HepG2 (cell line): ENCODE results near the gene SLTM. TPM values are rescaled to one million over a fixed set of nuclear protein-coding genes. Genes with fewer than 3 reads are reported as not detected.

Experiments
- DNMT1 ChIP-seq: sonication (generic); formaldehyde crosslinking; IDR thresholded peaks from 2 replicates; pipeline ENCODE4 v1.5.1; 2020; ENCODE audit warnings: mild to moderate bottlenecking, missing genetic modification reagents
- FOXA1 ChIP-seq, 2 experiments: fragments of 450-650 bp in 1 of 2; sonication (generic) in 1 of 2; formaldehyde crosslinking in 1 of 2; IDR thresholded peaks; 2 replicates each; pipeline versions ENCODE4 v1.4.0 to v1.6.1; 2016 to 2020; ENCODE audit warnings: missing genetic modification reagents in 1 of 2
- MEF2D ChIP-seq: sonication (generic); formaldehyde crosslinking; IDR thresholded peaks from 2 replicates; pipeline ENCODE4 v1.5.1; 2020; ENCODE audit warnings: mild to moderate bottlenecking, missing genetic modification reagents
- NPAS2 ChIP-seq: sonication (generic); formaldehyde crosslinking; IDR thresholded peaks from 2 replicates; pipeline ENCODE4 v1.8.0; 2022; ENCODE audit warnings: mild to moderate bottlenecking, missing genetic modification reagents, borderline replicate concordance
- RARG ChIP-seq: sonication (generic); formaldehyde crosslinking; IDR thresholded peaks from 2 replicates; pipeline ENCODE4 v1.4.0; 2020; ENCODE audit warnings: low read depth, mild to moderate bottlenecking, missing genetic modification reagents
- SATB2 ChIP-seq: sonication (generic); formaldehyde crosslinking; IDR thresholded peaks from 2 replicates; pipeline ENCODE4 v1.5.0; 2020; ENCODE audit warnings: missing genetic modification reagents
- SP4 ChIP-seq: sonication (generic); formaldehyde crosslinking; IDR thresholded peaks from 2 replicates; pipeline ENCODE4 v1.8.1; 2023; ENCODE audit warnings: mild to moderate bottlenecking, missing genetic modification reagents
- TRIM24 ChIP-seq: sonication (generic); formaldehyde crosslinking; IDR thresholded peaks from 2 replicates; pipeline ENCODE4 v1.8.0; 2022; ENCODE audit warnings: mild to moderate bottlenecking, missing genetic modification reagents
- ZNF674 ChIP-seq: sonication (generic); formaldehyde crosslinking; IDR thresholded peaks from 2 replicates; pipeline ENCODE4 v1.5.0; 2020; ENCODE audit warnings: low read depth, mild to moderate bottlenecking, missing genetic modification reagents
- ZNF678 ChIP-seq: sonication (generic); formaldehyde crosslinking; IDR thresholded peaks from 2 replicates; pipeline ENCODE4 v1.4.0; 2020; ENCODE audit warnings: mild to moderate bottlenecking, missing genetic modification reagents
- ZNF891 ChIP-seq: sonication (generic); formaldehyde crosslinking; IDR thresholded peaks from 2 replicates; pipeline ENCODE4 v1.5.0; 2020; ENCODE audit warnings: mild to moderate bottlenecking, missing genetic modification reagents
- ZSCAN12 ChIP-seq: sonication (generic); formaldehyde crosslinking; IDR thresholded peaks from 2 replicates; pipeline ENCODE4 v1.9.0; 2021; ENCODE audit warnings: mild to moderate bottlenecking, missing genetic modification reagents
- polyA plus RNA-seq, 8 experiments: library from polyadenylated mRNA; depleted of rRNA in 3 of 8; stranded (reverse) in 7 of 8; unstranded in 1 of 8; fragments of >200 nt; fragmentation: Illumina TruSeq in 4 of 8; extraction: Trizol in 4 of 8; gene quantifications; 2 replicates each; pipeline versions ENCODE4 v1.2.1 to v1.2.3, GENCODE V29; 2011 to 2016; ENCODE audit warnings: low read depth in 4 of 8, missing spikeins in 1 of 8, mixed read lengths in 1 of 8; ENCODE audit not compliant: insufficient read depth in 1 of 8
- total RNA-seq, 5 experiments: library from RNA; depleted of rRNA; stranded (reverse); fragments of >200 nt; fragmentation: Illumina TruSeq; extraction: Trizol; gene quantifications; 2 replicates each; pipeline ENCODE4 v1.2.3, GENCODE V29; 2016; ENCODE audit warnings: low read depth in 1 of 5
- TF ChIP-seq, protein P1 (sequence below): sonication (generic); formaldehyde crosslinking; conservative IDR thresholded peaks from 2 replicates; pipeline ENCODE4 v1.4.0; 2020; ENCODE audit warnings: missing genetic modification reagents
- TF ChIP-seq, protein P2 (sequence below): sonication (generic); formaldehyde crosslinking; IDR thresholded peaks from 2 replicates; pipeline ENCODE4 v1.4.0; 2020; ENCODE audit warnings: missing genetic modification reagents, mild to moderate bottlenecking, borderline replicate concordance
- TF ChIP-seq, protein P3 (sequence below): sonication (generic); formaldehyde crosslinking; IDR thresholded peaks from 2 replicates; pipeline ENCODE4 v1.5.0; 2020; ENCODE audit warnings: mild to moderate bottlenecking, missing genetic modification reagents
- TF ChIP-seq, protein P4 (sequence below): sonication (generic); formaldehyde crosslinking; IDR thresholded peaks from 2 replicates; pipeline ENCODE4 v1.4.0; 2020; ENCODE audit warnings: mild to moderate bottlenecking, low read depth, missing genetic modification reagents
- TF ChIP-seq, protein P5 (sequence below): sonication (generic); formaldehyde crosslinking; IDR thresholded peaks from 2 replicates; pipeline ENCODE4 v1.5.1; 2020; ENCODE audit warnings: missing genetic modification reagents, mild to moderate bottlenecking, borderline replicate concordance

The SLTM gene
- total and polyA plus RNA-seq, 2 of the 13 experiments (the other 11 are each of a cell fraction or from before 2014, with no cell fraction given), result 22.0 to 64.2 TPM

DNA sequence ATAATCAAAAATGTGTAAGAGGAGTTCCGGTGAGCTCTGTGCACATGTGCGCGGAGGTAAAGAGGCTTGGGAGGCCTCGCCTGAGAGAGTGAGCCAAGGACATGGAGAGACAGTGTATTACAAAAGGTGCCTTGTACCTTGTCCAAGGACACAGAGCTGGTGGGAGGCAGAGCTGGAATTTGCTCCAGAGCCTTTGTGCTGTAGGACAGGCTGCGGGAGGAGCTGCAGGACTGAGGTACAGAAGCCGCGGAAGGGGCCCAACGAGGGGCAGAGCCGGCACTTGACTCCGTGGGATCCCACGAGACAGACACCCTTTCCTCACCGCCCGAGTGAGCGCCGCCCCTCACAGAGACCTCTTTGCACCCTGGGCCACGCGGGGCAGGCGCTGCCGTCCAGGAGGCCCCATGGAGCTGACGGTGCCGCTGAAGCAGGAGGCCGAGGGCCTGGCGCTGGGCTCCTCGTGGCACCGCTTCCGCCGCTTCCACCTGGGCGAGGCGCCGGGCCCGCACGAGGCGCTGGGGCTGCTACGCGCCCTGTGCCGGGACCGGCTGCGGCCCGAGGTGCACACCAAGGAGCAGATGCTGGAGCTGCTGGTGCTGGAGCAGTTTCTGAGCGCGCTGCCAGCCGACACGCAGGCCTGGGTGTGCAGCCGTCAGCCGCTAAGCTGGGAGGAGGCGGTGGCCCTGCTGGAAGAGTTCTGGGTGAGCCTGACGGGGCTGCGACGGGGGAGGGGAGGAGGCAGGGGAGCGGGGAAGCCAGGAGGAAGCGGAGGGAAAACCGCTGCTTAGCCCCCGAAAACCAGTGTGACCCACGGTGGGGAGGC, 68.7 kb downstream of the SLTM start (continued):
- TF ChIP-seq, protein P1, sequence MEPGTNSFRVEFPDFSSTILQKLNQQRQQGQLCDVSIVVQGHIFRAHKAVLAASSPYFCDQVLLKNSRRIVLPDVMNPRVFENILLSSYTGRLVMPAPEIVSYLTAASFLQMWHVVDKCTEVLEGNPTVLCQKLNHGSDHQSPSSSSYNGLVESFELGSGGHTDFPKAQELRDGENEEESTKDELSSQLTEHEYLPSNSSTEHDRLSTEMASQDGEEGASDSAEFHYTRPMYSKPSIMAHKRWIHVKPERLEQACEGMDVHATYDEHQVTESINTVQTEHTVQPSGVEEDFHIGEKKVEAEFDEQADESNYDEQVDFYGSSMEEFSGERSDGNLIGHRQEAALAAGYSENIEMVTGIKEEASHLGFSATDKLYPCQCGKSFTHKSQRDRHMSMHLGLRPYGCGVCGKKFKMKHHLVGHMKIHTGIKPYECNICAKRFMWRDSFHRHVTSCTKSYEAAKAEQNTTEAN (CRISPR knock-in tag), result peak; percentile 54
- no peak for TF ChIP-seq TRIM24 (CRISPR knock-in tag)
- TF ChIP-seq, protein P2, sequence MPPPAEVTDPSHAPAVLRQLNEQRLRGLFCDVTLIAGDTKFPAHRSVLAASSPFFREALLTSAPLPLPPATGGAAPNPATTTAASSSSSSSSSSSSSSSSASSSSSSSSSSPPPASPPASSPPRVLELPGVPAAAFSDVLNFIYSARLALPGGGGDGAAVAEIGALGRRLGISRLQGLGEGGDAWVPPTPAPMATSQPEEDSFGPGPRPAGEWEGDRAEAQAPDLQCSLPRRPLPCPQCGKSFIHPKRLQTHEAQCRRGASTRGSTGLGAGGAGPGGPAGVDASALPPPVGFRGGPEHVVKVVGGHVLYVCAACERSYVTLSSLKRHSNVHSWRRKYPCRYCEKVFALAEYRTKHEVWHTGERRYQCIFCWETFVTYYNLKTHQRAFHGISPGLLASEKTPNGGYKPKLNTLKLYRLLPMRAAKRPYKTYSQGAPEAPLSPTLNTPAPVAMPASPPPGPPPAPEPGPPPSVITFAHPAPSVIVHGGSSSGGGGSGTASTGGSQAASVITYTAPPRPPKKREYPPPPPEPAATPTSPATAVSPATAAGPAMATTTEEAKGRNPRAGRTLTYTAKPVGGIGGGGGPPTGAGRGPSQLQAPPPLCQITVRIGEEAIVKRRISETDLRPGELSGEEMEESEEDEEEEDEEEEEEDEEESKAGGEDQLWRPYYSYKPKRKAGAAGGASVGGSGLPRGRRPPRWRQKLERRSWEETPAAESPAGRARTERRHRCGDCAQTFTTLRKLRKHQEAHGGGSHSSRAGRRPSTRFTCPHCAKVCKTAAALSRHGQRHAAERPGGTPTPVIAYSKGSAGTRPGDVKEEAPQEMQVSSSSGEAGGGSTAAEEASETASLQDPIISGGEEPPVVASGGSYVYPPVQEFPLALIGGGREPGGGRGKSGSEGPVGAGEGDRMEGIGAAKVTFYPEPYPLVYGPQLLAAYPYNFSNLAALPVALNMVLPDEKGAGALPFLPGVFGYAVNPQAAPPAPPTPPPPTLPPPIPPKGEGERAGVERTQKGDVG (CRISPR knock-in tag), result 0 out of 2 replicates have a peak, but pooled peaks have one; percentile 30
- peak; percentile 70; the same call in 1 of the 2 replicates for TF ChIP-seq DNMT1 (CRISPR knock-in tag)
- TF ChIP-seq, protein P3, sequence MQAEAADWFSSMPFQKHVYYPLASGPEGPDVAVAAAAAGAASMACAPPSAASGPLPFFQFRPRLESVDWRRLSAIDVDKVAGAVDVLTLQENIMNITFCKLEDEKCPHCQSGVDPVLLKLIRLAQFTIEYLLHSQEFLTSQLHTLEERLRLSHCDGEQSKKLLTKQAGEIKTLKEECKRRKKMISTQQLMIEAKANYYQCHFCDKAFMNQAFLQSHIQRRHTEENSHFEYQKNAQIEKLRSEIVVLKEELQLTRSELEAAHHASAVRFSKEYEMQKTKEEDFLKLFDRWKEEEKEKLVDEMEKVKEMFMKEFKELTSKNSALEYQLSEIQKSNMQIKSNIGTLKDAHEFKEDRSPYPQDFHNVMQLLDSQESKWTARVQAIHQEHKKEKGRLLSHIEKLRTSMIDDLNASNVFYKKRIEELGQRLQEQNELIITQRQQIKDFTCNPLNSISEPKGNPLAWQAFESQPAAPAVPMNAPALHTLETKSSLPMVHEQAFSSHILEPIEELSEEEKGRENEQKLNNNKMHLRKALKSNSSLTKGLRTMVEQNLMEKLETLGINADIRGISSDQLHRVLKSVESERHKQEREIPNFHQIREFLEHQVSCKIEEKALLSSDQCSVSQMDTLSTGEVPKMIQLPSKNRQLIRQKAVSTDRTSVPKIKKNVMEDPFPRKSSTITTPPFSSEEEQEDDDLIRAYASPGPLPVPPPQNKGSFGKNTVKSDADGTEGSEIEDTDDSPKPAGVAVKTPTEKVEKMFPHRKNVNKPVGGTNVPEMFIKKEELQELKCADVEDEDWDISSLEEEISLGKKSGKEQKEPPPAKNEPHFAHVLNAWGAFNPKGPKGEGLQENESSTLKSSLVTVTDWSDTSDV (CRISPR knock-in tag), result peak; percentile 55
- no peak for TF ChIP-seq ZNF678 (CRISPR knock-in tag)
- no peak for TF ChIP-seq FOXA1 (IDR thresholded peaks at IDR 0.05)
- no peak for TF ChIP-seq FOXA1 (CRISPR knock-in tag; IDR thresholded peaks at IDR 0.05)
- peak; percentile 65; the same call in 1 of the 2 replicates for TF ChIP-seq MEF2D (CRISPR knock-in tag)
- no peak; the same call in 1 of the 2 replicates for TF ChIP-seq NPAS2
- TF ChIP-seq RARG (CRISPR knock-in tag), result no peak
- TF ChIP-seq ZNF674 (CRISPR knock-in tag), result no peak
- TF ChIP-seq, protein P4, sequence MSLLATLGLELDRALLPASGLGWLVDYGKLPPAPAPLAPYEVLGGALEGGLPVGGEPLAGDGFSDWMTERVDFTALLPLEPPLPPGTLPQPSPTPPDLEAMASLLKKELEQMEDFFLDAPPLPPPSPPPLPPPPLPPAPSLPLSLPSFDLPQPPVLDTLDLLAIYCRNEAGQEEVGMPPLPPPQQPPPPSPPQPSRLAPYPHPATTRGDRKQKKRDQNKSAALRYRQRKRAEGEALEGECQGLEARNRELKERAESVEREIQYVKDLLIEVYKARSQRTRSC (CRISPR knock-in tag), result peak; percentile 25; the same call in 1 of the 2 replicates
- no peak for TF ChIP-seq ZSCAN12 (CRISPR knock-in tag)
- TF ChIP-seq ZNF891 (CRISPR knock-in tag), result peak; percentile 88; the same call in 1 of the 2 replicates
- TF ChIP-seq SP4, result 0 out of 2 replicates have a peak, but pooled peaks have one; percentile 39
- TF ChIP-seq, protein P5, sequence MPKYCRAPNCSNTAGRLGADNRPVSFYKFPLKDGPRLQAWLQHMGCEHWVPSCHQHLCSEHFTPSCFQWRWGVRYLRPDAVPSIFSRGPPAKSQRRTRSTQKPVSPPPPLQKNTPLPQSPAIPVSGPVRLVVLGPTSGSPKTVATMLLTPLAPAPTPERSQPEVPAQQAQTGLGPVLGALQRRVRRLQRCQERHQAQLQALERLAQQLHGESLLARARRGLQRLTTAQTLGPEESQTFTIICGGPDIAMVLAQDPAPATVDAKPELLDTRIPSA (CRISPR knock-in tag), result peak; percentile 71
- TF ChIP-seq SATB2 (CRISPR knock-in tag), result no peak
